ENCODE measurements around the gene C1GALT1. TPM values are rescaled to one million over a fixed set of nuclear protein-coding genes. Genes with fewer than 3 reads are reported as not detected.
"Not testable (repeated sequence)": the region's sequence is repeated elsewhere in the genome, so short reads cannot be mapped to it uniquely, and the experiment has no call there.

C1GALT1 gene
- total RNA-seq, 1 experiment from 2014 or later, result 54.5 TPM

DNA sequence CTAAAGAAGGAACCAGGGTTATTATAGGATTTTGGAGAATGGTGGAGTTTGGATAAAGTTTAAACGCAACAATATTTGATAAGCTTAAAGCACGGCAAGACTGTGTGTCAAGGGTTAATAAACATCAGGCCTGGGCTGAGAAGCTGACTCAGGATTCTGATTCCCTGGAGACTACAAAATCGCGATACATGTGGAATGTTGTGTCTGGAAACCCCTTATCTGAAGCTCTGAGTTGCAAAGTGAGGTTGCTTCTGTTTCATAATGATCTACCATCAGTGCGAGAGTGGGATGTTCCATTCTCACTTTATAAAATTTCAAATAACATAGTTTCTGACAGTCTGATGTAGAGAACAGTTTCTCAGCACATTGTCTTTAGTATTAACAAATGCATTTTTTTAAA lies 7.8 kb downstream of the C1GALT1 start:
- intact Hi-C loops (cut with micrococcal nuclease; ENCODE audit: unreplicated experiment), result no loop called here

DNA sequence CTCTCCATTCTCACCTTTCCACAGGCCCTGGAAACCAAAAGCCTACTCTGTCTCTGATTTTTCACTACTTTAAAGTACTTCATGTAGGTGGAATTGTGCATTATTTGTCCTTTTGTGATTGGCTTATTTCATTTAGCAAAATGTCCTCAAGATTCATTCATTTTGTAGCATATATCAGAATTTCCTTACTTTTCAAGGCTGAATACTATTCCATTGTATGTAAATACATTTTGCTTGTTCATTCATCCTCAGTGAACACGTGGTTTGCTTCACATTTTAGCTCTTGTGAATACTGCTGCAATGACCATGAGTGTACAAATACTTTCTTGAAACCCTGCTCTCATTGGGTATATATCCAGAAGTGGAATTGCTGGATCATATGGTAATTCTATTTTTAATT lies 8.8 kb downstream of the C1GALT1 start:
- no peak for ATAC-seq
- no peak for DNase-seq (ENCODE audit: low read depth, low spot score)
- H3K4me3 ChIP-seq (ENCODE audit: low read depth in 2 of 2, low read length in 2 of 2), result no peak overlapping the region
- no peaks in the 10 kb centered on the region for H3K4me1 ChIP-seq (ENCODE audit: control insufficient read depth, insufficient read depth, low read length)
- H3K27me3 ChIP-seq (ENCODE audit: control insufficient read depth, insufficient read depth, low read length), result no peaks in the 10 kb centered on the region
- BruUV-seq (replicated peaks), result no TSS peak
- CTCF ChIA-PET, result no interaction called here
- no peaks in the 10 kb centered on the region for H3K36me3 ChIP-seq (ENCODE audit: control insufficient read depth, insufficient read depth, low read length)
- H3K27ac ChIP-seq (ENCODE audit: low read length), result no peak overlapping the region
- POLR2A ChIA-PET, result no interaction called here
- TF ChIP-seq SIN3A (IDR thresholded peaks at IDR 0.05; ENCODE audit: borderline replicate concordance, insufficient read depth, low read depth, low read length) (no peak), TCF7L2 (IDR thresholded peaks at IDR 0.05; ENCODE audit: low read depth, low read length) (no peak), POLR2AphosphoS5 (IDR thresholded peaks at IDR 0.05; ENCODE audit: low read depth, low read length) (no peak)
- TF ChIP-seq, protein P1, sequence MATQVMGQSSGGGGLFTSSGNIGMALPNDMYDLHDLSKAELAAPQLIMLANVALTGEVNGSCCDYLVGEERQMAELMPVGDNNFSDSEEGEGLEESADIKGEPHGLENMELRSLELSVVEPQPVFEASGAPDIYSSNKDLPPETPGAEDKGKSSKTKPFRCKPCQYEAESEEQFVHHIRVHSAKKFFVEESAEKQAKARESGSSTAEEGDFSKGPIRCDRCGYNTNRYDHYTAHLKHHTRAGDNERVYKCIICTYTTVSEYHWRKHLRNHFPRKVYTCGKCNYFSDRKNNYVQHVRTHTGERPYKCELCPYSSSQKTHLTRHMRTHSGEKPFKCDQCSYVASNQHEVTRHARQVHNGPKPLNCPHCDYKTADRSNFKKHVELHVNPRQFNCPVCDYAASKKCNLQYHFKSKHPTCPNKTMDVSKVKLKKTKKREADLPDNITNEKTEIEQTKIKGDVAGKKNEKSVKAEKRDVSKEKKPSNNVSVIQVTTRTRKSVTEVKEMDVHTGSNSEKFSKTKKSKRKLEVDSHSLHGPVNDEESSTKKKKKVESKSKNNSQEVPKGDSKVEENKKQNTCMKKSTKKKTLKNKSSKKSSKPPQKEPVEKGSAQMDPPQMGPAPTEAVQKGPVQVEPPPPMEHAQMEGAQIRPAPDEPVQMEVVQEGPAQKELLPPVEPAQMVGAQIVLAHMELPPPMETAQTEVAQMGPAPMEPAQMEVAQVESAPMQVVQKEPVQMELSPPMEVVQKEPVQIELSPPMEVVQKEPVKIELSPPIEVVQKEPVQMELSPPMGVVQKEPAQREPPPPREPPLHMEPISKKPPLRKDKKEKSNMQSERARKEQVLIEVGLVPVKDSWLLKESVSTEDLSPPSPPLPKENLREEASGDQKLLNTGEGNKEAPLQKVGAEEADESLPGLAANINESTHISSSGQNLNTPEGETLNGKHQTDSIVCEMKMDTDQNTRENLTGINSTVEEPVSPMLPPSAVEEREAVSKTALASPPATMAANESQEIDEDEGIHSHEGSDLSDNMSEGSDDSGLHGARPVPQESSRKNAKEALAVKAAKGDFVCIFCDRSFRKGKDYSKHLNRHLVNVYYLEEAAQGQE (IDR thresholded peaks at IDR 0.05; ENCODE audit: insufficient read depth in 1 of 2, low read depth in 2 of 2, low read length in 1 of 2), result no peak
- TF ChIP-seq, protein P2, sequence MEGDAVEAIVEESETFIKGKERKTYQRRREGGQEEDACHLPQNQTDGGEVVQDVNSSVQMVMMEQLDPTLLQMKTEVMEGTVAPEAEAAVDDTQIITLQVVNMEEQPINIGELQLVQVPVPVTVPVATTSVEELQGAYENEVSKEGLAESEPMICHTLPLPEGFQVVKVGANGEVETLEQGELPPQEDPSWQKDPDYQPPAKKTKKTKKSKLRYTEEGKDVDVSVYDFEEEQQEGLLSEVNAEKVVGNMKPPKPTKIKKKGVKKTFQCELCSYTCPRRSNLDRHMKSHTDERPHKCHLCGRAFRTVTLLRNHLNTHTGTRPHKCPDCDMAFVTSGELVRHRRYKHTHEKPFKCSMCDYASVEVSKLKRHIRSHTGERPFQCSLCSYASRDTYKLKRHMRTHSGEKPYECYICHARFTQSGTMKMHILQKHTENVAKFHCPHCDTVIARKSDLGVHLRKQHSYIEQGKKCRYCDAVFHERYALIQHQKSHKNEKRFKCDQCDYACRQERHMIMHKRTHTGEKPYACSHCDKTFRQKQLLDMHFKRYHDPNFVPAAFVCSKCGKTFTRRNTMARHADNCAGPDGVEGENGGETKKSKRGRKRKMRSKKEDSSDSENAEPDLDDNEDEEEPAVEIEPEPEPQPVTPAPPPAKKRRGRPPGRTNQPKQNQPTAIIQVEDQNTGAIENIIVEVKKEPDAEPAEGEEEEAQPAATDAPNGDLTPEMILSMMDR (IDR thresholded peaks at IDR 0.05), result no peak
- intact Hi-C loops (cut with micrococcal nuclease; ENCODE audit: unreplicated experiment), result no loop called here
- in situ Hi-C loops (cut with HindIII; ENCODE audit: low pct_unique_long_range_greater_than_20kb, low sequenced_read_pairs), result no loop called here
- H3K9me3 ChIP-seq (ENCODE audit: control insufficient read depth, insufficient read depth, low read depth, low read length), result no peaks in the 10 kb centered on the region; the same call in 1 of the 2 replicates

More for the DNA sequence above, 7.8 kb downstream of the C1GALT1 start:
- DNase-seq (ENCODE audit: low read depth, low spot score) (no peak), ATAC-seq (no peak)
- in situ Hi-C loops (cut with HindIII; ENCODE audit: low pct_unique_long_range_greater_than_20kb, low sequenced_read_pairs), result no loop called here
- no TSS peak for BruUV-seq (replicated peaks)
- Histone ChIP-seq H3K4me3 (ENCODE audit: low read depth in 2 of 2, low read length in 2 of 2) (no peak overlapping the region), H3K9me3 (ENCODE audit: control insufficient read depth, insufficient read depth, low read depth, low read length) (no peaks in the 10 kb centered on the region), H3K27ac (ENCODE audit: low read length) (no peak overlapping the region), H3K27me3 (ENCODE audit: control insufficient read depth, insufficient read depth, low read length) (no peaks in the 10 kb centered on the region), H3K4me1 (ENCODE audit: control insufficient read depth, insufficient read depth, low read length) (peaks cover 4% of the 10 kb centered on the region; the same call in 1 of the 2 replicates), H3K36me3 (ENCODE audit: control insufficient read depth, insufficient read depth, low read length) (0 out of 2 replicates have a peak, but pooled peaks cover 3% of the 10 kb centered on the region)
- TF ChIP-seq, protein P2 (IDR thresholded peaks at IDR 0.05), result no peak
- ChIA-PET CTCF (no interaction called here), POLR2A (no interaction called here)

DNA sequence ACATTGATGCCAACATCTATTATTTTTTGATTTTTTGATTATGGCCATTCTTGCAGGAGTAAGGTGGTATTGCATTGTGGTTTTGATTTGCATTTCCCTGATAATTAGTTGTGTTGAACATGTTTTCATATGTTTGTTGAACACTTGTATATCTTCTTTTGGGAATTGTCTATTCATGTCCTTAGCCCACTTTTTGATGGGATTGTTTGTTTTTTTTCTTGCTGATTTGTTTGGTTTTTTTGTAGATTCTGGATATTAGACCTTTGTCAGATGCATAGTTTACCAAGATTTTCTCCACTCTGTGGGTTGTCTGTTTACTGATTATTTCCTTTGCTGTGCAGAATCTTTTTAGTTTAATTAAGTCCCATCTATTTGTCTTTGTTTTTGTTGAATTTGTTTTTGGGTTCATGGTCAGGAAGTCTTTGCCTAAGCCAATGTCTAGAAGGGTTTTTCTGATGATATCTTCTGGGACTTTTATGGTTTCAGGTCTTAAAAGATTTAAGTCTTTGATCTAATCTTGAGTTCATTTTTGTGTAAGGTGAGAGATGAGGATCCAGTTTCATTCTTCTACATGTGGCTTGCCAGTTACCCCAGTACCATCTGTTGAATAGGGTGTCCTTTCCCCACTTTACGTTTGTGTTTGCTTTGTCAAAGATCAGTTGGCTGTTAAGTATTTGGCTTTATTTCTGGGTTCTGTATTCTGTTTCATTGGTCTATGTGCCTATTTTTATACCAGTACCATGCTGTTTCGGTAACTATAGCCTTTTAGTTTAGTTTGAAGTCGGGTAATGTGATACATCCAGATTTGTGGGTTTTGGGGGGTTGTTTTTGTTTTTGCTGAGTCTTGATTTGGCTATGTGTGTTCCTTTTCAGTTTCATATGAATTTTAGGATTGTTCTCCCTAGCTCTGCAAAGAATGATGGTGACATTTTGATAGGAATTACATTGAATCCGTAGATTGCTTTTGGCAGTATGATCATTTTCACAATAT lies 10.7 kb downstream of the C1GALT1 start:
- CTCF ChIA-PET; H3K36me3 ChIP-seq (ENCODE audit: control insufficient read depth, insufficient read depth, low read length); H3K9me3 ChIP-seq (ENCODE audit: control insufficient read depth, insufficient read depth, low read depth, low read length); H3K27ac ChIP-seq (ENCODE audit: low read length); intact Hi-C loops (cut with micrococcal nuclease; ENCODE audit: unreplicated experiment); BruUV-seq (replicated peaks); ATAC-seq; H3K27me3 ChIP-seq (ENCODE audit: control insufficient read depth, insufficient read depth, low read length); H3K4me3 ChIP-seq (ENCODE audit: low read depth in 2 of 2, low read length in 2 of 2); POLR2A ChIA-PET; in situ Hi-C loops (cut with HindIII; ENCODE audit: low pct_unique_long_range_greater_than_20kb, low sequenced_read_pairs); H3K4me1 ChIP-seq (ENCODE audit: control insufficient read depth, insufficient read depth, low read length); DNase-seq (ENCODE audit: low read depth, low spot score): not testable (repeated sequence)

DNA sequence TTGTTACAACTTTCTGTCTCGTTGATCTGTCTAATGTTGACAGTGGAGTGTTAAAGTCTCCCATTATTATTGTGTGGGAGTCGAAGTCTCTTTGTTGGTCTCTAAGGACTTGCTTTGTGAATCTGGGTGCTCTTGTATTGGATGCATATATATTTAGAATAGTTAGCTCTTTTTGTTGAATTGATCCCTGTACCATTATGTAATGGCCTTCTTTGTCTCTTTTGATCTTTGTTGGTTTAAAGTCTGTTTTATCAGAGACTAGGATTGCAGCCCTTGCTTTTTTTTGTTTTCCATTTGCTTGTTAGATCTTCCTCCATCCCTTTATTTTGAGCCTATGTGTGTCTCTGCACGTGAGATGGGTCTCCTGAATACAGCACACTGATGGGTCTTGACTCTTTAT lies 17.2 kb downstream of the C1GALT1 start:
- CTCF ChIA-PET; intact Hi-C loops (cut with micrococcal nuclease; ENCODE audit: unreplicated experiment); BruUV-seq (replicated peaks); H3K4me1 ChIP-seq (ENCODE audit: control insufficient read depth, insufficient read depth, low read length); H3K27ac ChIP-seq (ENCODE audit: low read length); H3K36me3 ChIP-seq (ENCODE audit: control insufficient read depth, insufficient read depth, low read length); in situ Hi-C loops (cut with HindIII; ENCODE audit: low pct_unique_long_range_greater_than_20kb, low sequenced_read_pairs); H3K9me3 ChIP-seq (ENCODE audit: control insufficient read depth, insufficient read depth, low read depth, low read length); H3K4me3 ChIP-seq (ENCODE audit: low read depth in 2 of 2, low read length in 2 of 2); ATAC-seq; POLR2A ChIA-PET; DNase-seq (ENCODE audit: low read depth, low spot score); H3K27me3 ChIP-seq (ENCODE audit: control insufficient read depth, insufficient read depth, low read length): not testable (repeated sequence)
